ENCODE measurements around the gene RAB3GAP2.
"Not testable (repeated sequence)": the region's sequence is repeated elsewhere in the genome, so short reads cannot be mapped to it uniquely, and the experiment has no call there.

The RAB3GAP2 gene

GRCh38 chr1:220271706-220272046, 577 bp downstream of the RAB3GAP2 start:
- Mint-ChIP-seq H3K27me3 (ENCODE audit: low read depth) (peaks cover 12% of the 10 kb centered on the region), H3K4me3 (no peak overlapping the region), H3K27ac (no peak overlapping the region)

GRCh38 chr1:220269036-220269435, 3.2 kb downstream of the RAB3GAP2 start:
- Mint-ChIP-seq H3K4me3 (peak overlapping the region; percentile 9), H3K27ac (peak overlapping the region; percentile 16)

More at GRCh38 chr1:220271706-220272046, 577 bp downstream of the RAB3GAP2 start:
- Mint-ChIP-seq H3K4me1 (ENCODE audit: low read depth) (peaks cover 16% of the 10 kb centered on the region), H3K9me3 (no peaks in the 10 kb centered on the region), H3K36me3 (ENCODE audit: low read depth) (peaks cover 16% of the 10 kb centered on the region)

GRCh38 chr1:220267630-220268029, 4.6 kb downstream of the RAB3GAP2 start:
- Mint-ChIP-seq H3K36me3 (ENCODE audit: low read depth) (peaks cover 37% of the 10 kb centered on the region), H3K4me1 (ENCODE audit: low read depth) (peaks cover 16% of the 10 kb centered on the region), H3K27ac (no peak overlapping the region), H3K27me3 (ENCODE audit: low read depth) (no peaks in the 10 kb centered on the region), H3K4me3 (no peak overlapping the region), H3K9me3 (peaks cover 3% of the 10 kb centered on the region)

More at GRCh38 chr1:220269036-220269435, 3.2 kb downstream of the RAB3GAP2 start:
- Mint-ChIP-seq H3K27me3 (ENCODE audit: low read depth) (no peaks in the 10 kb centered on the region), H3K36me3 (ENCODE audit: low read depth) (peaks cover 28% of the 10 kb centered on the region), H3K9me3 (peaks cover 3% of the 10 kb centered on the region), H3K4me1 (ENCODE audit: low read depth) (peaks cover 20% of the 10 kb centered on the region)

- not testable (repeated sequence) for H3K27ac Mint-ChIP-seq; H3K27me3 Mint-ChIP-seq (ENCODE audit: low read depth); H3K4me3 Mint-ChIP-seq
- peaks cover 23% of the 10 kb centered on the region for H3K4me1 Mint-ChIP-seq (ENCODE audit: low read depth)
- peaks cover 55% of the 10 kb centered on the region for H3K36me3 Mint-ChIP-seq (ENCODE audit: low read depth)
- H3K9me3 Mint-ChIP-seq, result peaks cover 32% of the 10 kb centered on the region
Observed at GRCh38 chr1:220260228-220260627, 12.0 kb downstream of the RAB3GAP2 start.

GRCh38 chr1:220259756-220260155, 12.5 kb downstream of the RAB3GAP2 start:
- Mint-ChIP-seq H3K36me3 (ENCODE audit: low read depth) (peaks cover 54% of the 10 kb centered on the region), H3K9me3 (peaks cover 30% of the 10 kb centered on the region), H3K4me1 (ENCODE audit: low read depth) (peaks cover 22% of the 10 kb centered on the region)
- not testable (repeated sequence) for H3K27ac Mint-ChIP-seq; H3K27me3 Mint-ChIP-seq (ENCODE audit: low read depth); H3K4me3 Mint-ChIP-seq

GRCh38 chr1:220256194-220256593, 16.1 kb downstream of the RAB3GAP2 start:
- Mint-ChIP-seq H3K36me3 (ENCODE audit: low read depth) (peaks cover 59% of the 10 kb centered on the region), H3K9me3 (peaks cover 41% of the 10 kb centered on the region), H3K4me1 (ENCODE audit: low read depth) (peaks cover 20% of the 10 kb centered on the region)
- H3K27me3 Mint-ChIP-seq (ENCODE audit: low read depth); H3K4me3 Mint-ChIP-seq; H3K27ac Mint-ChIP-seq: not testable (repeated sequence)

- peaks cover 41% of the 10 kb centered on the region for H3K9me3 Mint-ChIP-seq
- H3K27me3 Mint-ChIP-seq (ENCODE audit: low read depth), result no peaks in the 10 kb centered on the region
- no peak overlapping the region for H3K27ac Mint-ChIP-seq
- peaks cover 58% of the 10 kb centered on the region for H3K36me3 Mint-ChIP-seq (ENCODE audit: low read depth)
- H3K4me3 Mint-ChIP-seq, result no peak overlapping the region
- peaks cover 20% of the 10 kb centered on the region for H3K4me1 Mint-ChIP-seq (ENCODE audit: low read depth)
Observed at GRCh38 chr1:220255204-220255603, 17.0 kb downstream of the RAB3GAP2 start.

- peaks cover 65% of the 10 kb centered on the region for H3K36me3 Mint-ChIP-seq (ENCODE audit: low read depth)
- peaks cover 52% of the 10 kb centered on the region for H3K9me3 Mint-ChIP-seq
- not testable (repeated sequence) for H3K27me3 Mint-ChIP-seq (ENCODE audit: low read depth); H3K4me3 Mint-ChIP-seq; H3K27ac Mint-ChIP-seq
- H3K4me1 Mint-ChIP-seq (ENCODE audit: low read depth), result peaks cover 14% of the 10 kb centered on the region
Observed at GRCh38 chr1:220253290-220253689, 19.0 kb downstream of the RAB3GAP2 start.

GRCh38 chr1:220251272-220251671, 21.0 kb downstream of the RAB3GAP2 start:
- Mint-ChIP-seq H3K9me3 (peaks cover 62% of the 10 kb centered on the region), H3K27me3 (ENCODE audit: low read depth) (no peaks in the 10 kb centered on the region), H3K4me1 (ENCODE audit: low read depth) (peaks cover 3% of the 10 kb centered on the region), H3K27ac (no peak overlapping the region), H3K36me3 (ENCODE audit: low read depth) (peaks cover 67% of the 10 kb centered on the region), H3K4me3 (no peak overlapping the region)

GRCh38 chr1:220250681-220251080, 21.6 kb downstream of the RAB3GAP2 start:
- Mint-ChIP-seq H3K4me1 (ENCODE audit: low read depth) (no peaks in the 10 kb centered on the region), H3K36me3 (ENCODE audit: low read depth) (peaks cover 67% of the 10 kb centered on the region), H3K9me3 (peaks cover 67% of the 10 kb centered on the region)

GRCh38 chr1:220249522-220249921, 22.7 kb downstream of the RAB3GAP2 start:
- Mint-ChIP-seq H3K27ac (no peak overlapping the region), H3K36me3 (ENCODE audit: low read depth) (peaks cover 65% of the 10 kb centered on the region), H3K4me1 (ENCODE audit: low read depth) (no peaks in the 10 kb centered on the region), H3K4me3 (no peak overlapping the region), H3K27me3 (ENCODE audit: low read depth) (no peaks in the 10 kb centered on the region), H3K9me3 (peaks cover 70% of the 10 kb centered on the region)

More at GRCh38 chr1:220250681-220251080, 21.6 kb downstream of the RAB3GAP2 start:
- H3K4me3 Mint-ChIP-seq, result no peak overlapping the region
- no peaks in the 10 kb centered on the region for H3K27me3 Mint-ChIP-seq (ENCODE audit: low read depth)
- no peak overlapping the region for H3K27ac Mint-ChIP-seq

- H3K27me3 Mint-ChIP-seq (ENCODE audit: low read depth); H3K27ac Mint-ChIP-seq; H3K4me1 Mint-ChIP-seq (ENCODE audit: low read depth); H3K4me3 Mint-ChIP-seq: not testable (repeated sequence)
- peaks cover 67% of the 10 kb centered on the region for H3K36me3 Mint-ChIP-seq (ENCODE audit: low read depth)
- peaks cover 70% of the 10 kb centered on the region for H3K9me3 Mint-ChIP-seq
Observed at GRCh38 chr1:220248715-220249265, 23.5 kb downstream of the RAB3GAP2 start.

- H3K4me1 Mint-ChIP-seq (ENCODE audit: low read depth); H3K27me3 Mint-ChIP-seq (ENCODE audit: low read depth); H3K4me3 Mint-ChIP-seq; H3K27ac Mint-ChIP-seq: not testable (repeated sequence)
- peaks cover 47% of the 10 kb centered on the region for H3K9me3 Mint-ChIP-seq
- peaks cover 46% of the 10 kb centered on the region for H3K36me3 Mint-ChIP-seq (ENCODE audit: low read depth)
Observed at GRCh38 chr1:220245900-220246299, 26.4 kb downstream of the RAB3GAP2 start.

- H3K27ac Mint-ChIP-seq, result no peak overlapping the region
- peaks cover 4% of the 10 kb centered on the region for H3K4me1 Mint-ChIP-seq (ENCODE audit: low read depth)
- peaks cover 28% of the 10 kb centered on the region for H3K36me3 Mint-ChIP-seq (ENCODE audit: low read depth)
- H3K27me3 Mint-ChIP-seq (ENCODE audit: low read depth), result no peaks in the 10 kb centered on the region
- peaks cover 28% of the 10 kb centered on the region for H3K9me3 Mint-ChIP-seq
- H3K4me3 Mint-ChIP-seq, result no peak overlapping the region
Observed at GRCh38 chr1:220243947-220244346, 28.3 kb downstream of the RAB3GAP2 start.

GRCh38 chr1:220241072-220241663, 31.1 kb downstream of the RAB3GAP2 start:
- Mint-ChIP-seq H3K4me3 (no peak overlapping the region), H3K36me3 (ENCODE audit: low read depth) (peaks cover 13% of the 10 kb centered on the region), H3K27ac (no peak overlapping the region), H3K27me3 (ENCODE audit: low read depth) (no peaks in the 10 kb centered on the region), H3K9me3 (peaks cover 7% of the 10 kb centered on the region), H3K4me1 (ENCODE audit: low read depth) (peaks cover 4% of the 10 kb centered on the region)
